Kidney capillary endothelial cell (primary cell): Measurements from ENCODE around the gene TTR.

Experiments
- DNase-seq: peaks from one replicate; pipeline ENCODE4 v3.0.0-alpha.2; 2018; ENCODE audit warnings: low spot score

The TTR gene

DNA sequence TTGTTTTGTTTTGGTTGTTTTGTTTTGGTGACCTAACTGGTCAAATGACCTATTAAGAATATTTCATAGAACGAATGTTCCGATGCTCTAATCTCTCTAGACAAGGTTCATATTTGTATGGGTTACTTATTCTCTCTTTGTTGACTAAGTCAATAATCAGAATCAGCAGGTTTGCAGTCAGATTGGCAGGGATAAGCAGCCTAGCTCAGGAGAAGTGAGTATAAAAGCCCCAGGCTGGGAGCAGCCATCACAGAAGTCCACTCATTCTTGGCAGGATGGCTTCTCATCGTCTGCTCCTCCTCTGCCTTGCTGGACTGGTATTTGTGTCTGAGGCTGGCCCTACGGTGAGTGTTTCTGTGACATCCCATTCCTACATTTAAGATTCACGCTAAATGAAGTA lies at the start of gene TTR:
Gene TTR, plus strand, starts transcription at position 250 of the 400 bp plus-strand sequence. Its CDS starts 26 bp downstream, at position 276.
- DNase-seq, result no peak

- DNase-seq, result no peak
Observed at GRCh38 chr18:31546476-31546875, 45.2 kb upstream of the TTR start.

DNA sequence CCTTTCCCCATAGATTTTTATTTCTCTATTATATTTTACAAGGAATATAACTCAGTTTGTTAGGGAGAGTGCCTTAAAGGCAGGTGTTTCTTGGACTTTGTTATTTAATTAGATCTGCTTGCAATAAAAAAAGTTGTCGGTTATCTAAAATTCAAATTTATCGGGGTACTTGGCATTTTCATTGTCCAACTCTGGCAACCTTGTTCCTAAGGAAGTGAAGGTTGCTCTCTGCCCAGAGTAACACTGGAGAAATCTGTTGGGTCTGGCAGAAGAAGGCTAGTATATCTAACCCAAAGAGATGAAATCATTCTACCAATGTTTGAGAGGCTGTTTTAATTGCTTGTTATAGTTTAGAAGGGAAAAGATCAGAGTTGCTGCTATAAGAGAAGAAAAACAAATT lies 42.8 kb upstream of the TTR start:
- DNase-seq, result no peak

- no peak for DNase-seq
Observed at GRCh38 chr18:31549416-31549815, 42.3 kb upstream of the TTR start.

DNA sequence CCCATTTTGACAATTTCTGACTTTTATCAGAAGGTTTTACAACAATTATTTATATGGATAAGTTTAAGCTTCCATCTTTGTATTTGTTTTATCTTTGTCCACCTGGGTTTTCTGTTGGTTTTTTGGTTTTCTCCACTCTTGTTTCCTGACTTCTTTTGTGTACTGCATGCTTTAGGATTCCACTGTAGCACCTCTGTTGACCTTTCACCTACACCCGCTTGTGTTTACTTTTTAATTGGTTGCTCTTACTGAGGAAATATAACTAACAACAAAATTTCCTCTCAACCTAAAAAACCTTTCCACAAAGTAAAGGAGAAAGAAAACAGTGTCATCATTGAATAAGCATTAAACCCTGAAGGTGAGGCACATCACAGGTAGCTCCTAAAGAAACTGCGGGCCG lies 39.8 kb upstream of the TTR start:
- DNase-seq, result no peak

GRCh38 chr18:31553800-31554199 lies 37.9 kb upstream of the TTR start:
- no peak for DNase-seq

DNA sequence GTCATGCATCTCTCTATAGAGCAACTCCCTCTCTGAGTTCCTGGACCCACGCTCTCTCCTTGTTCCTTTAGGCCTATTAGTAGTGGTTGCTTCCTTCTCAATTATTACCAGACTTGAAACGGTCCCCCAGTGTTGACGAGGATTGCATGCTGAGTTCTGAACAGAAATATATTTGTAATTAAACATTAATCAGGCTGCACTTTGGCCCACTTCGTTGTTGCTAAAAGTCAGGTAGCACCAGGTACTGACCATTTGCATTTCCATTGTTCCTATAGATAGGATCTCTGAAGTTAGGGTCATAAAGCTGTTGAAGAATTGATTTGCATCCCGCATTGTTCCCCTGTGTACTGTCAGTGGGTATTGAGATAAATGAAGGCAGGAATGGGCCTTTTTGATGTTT lies 36.9 kb upstream of the TTR start:
- no peak for DNase-seq

DNA sequence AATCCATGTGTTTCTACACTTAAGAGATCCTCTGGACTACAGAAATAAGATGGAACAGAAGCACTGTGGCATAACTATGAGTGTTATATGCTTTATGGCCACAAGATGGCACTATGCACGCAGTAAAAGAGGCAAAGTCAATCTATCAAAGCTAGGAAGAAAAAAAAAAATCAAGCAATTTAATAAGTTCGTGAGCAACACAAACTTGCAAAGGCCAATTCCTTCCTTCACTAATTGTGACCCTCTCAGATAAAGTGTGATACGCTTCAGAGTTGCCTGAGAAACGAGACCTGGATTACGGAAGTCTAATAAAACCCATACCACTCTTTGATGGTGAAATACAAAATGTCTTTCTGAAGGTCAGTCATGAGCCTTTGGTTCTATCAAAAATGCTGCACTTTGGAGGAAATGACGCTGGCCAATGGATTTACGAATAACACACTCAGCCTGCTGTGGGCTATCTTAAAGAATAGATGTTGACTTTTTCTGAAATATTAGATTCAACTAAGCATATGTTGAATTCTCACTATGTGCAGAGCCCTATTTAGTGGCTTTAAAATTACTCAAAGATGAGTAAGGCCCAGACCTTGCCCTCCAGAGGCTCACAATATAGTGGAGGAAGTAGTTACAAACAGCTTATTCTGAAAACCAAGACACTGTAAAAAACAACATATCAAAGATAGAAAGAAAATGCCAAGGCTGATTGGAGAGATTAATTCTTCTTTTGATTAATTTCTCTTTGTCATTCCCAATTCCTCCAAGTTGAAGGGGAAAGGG lies 35.5 kb upstream of the TTR start:
- peak; percentile 76 for DNase-seq

DNA sequence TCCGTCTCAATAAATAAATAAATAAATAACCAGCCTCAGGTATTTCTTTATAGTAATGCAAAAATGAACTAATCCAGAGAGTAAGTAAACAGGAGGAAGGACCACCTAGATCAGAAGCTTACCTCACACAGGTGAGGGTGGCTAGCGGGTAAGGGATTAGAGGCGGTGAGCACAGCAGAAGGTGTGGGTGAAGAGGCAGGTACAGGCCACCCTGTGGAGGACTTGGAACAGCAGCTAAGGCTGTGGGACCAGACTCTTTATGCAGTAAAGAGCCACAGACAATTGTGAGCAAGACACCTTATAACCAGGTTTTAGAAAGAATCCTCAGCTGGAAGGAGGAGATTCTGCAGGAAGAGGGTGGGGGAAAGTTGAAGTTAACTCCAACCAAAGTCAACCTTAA lies 34.2 kb upstream of the TTR start:
- DNase-seq, result no peak

GRCh38 chr18:31558567-31558966 lies 33.1 kb upstream of the TTR start:
- DNase-seq, result no peak

DNA sequence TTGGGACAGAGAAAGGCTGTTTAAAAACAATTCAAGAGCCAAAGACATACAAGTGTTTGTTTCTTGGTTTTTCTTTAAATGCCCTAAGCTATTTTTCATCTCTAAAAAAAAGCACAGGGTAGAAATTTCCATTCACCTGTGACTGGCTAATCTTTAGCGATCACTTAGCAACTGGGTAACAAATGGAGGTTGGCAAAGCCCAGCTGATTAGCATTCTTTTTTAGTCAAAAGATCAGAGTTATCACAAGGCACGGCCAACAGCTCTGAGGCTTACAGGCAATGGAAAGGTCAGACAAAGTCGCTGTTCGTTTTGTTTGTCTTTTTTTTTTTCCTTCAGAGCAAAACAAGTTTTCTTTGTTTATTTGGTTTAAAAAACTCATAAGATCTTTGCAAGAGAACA lies 29.0 kb upstream of the TTR start:
- no peak for DNase-seq

DNA sequence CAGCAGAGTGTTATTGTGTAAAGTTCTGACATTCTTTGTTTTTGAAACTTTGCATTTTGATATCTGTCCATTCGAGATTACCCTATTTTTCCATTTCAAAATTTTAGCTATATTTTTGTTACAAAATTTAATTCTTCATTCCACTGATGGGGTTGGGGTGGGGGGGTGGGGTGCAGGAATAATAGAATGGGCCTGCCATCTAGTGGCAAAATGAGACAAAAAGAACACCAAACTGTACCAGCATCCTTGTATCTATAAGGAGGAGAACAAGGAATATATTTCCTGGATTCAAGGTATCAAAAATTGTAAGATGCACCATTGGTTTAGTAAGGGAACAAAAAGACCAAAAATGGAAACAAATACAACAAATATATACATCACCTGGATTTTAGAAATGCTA lies 27.9 kb upstream of the TTR start:
- no peak for DNase-seq

GRCh38 chr18:31565345-31565744 lies 26.3 kb upstream of the TTR start:
- DNase-seq, result no peak

DNA sequence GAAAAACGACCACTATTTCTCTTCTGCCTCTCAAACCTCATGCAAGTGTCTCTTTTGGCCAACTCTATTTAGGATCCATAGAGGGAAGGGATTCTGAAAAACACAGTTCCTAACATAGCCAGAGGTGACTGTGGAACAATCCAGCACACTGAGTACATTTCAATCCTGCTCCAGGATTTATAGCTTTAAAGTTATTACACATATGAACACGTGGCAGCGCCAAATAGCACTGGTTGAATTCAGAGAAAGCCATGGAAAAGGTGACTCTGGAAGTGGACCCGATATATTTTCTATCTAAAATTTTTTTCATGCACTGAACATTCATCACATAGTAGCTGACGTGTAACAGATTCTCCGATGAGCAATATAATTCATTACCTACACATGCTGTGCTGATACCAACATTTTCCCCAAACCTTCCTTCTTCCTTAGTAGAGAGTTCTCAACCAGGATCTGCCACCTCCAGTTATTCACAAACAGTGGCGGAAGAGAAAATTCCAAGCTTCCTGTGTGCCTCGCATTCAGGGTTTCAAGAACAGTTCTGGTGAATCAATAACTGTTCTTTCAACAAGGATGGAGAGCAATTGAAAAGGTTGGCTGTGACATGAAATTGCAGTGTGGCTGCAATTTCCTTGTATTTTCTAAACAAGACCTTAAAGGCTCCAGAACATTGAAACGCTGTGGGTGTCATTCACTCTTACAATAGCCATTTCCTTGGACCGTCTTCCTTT lies 25.7 kb upstream of the TTR start:
- DNase-seq, result no peak

GRCh38 chr18:31566576-31567306 lies 24.9 kb upstream of the TTR start:
- no peak for DNase-seq

DNA sequence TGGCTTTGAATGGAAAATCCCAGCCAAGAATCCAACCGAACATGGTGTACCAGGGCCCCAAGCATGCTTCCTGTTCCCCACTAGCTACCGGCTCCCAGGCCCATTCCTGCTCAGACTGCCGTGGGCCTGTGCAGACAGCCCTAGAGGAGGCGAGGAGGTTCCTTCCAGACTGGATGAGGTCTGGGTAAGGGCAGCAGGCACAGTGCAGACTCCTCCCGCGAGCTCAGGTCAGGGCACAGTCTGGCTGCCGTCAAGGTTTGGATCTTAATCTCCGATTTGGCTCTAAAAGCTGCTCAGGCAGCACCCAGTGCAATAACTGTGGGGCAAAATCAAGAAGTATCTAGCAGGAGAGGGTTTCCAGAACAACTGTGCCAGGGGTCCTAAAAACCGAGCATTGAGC lies 19.3 kb upstream of the TTR start:
- DNase-seq, result no peak

DNA sequence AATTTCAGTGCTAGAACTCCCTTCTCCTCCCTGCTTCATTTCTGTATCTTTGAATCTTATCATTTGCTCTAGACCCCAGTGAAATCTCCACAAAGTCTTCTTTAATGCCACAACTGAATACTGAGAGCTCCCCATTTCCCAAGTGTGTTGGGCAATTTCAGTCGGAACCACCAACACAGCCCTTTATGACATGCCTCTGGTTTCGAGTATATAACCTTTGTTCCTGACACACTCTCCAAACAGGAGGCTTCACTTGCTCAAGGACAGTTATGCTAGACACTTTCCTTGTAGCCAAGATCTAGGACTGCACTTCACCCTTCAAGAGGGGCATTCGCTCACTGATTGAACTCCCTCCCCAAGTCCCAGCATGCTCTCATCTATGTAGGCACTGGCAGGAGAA lies 18.6 kb upstream of the TTR start:
- DNase-seq, result no peak

- DNase-seq, result no peak
Observed at GRCh38 chr18:31574359-31574758, 17.3 kb upstream of the TTR start.

DNA sequence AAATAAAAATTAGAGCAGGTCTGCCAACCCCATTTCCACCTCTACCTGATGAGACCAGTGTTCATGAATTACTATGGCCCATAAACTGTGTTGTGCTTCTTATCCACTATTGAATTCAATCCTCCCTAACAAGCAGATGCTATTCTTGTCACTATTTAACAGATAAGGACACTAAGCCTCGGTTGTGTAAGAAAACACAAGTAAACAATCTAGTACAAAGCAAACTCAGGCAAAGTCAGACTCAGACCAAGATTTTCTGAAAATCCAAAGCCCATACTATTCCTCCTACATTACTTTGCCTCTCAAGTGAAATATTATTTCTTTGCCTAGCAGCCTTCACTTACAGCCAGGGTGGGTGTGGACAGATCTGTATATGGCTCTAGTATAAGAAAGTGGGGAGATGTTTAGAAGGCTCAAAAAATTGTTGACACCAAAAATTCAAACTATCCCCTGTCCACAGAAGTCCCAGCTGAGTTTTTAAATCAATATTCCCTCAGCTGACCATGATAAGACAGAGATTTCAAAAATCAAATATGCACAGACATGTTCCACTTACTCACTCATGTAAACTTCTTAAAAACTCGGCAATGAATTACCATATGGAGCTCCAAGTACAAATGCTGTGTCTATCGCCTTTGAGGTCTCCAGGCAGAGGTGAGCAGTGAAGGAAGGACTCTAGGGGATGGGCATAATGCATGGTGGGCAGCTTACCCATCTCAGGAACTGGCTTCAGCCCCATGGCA lies 16.0 kb upstream of the TTR start:
- no peak for DNase-seq

DNA sequence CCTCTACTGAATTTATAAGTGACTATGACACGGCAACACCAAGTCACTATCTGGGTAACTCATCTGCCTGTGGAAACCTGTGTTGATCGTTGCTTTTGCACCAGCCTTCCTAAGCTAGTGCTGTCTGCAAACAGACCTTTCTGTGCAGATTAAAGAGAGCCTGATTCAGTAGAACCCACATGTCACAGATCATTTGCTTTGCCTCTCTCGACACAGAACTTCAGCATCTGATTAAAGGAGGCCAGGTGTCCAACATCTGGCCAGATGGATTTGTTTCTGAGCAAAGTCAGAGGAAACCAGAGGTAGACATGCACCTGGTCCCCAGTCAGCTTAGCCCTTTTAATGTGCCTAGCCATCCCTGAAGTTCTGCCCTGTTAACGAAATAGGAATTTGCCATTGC lies 15.0 kb upstream of the TTR start:
- no peak for DNase-seq

DNA sequence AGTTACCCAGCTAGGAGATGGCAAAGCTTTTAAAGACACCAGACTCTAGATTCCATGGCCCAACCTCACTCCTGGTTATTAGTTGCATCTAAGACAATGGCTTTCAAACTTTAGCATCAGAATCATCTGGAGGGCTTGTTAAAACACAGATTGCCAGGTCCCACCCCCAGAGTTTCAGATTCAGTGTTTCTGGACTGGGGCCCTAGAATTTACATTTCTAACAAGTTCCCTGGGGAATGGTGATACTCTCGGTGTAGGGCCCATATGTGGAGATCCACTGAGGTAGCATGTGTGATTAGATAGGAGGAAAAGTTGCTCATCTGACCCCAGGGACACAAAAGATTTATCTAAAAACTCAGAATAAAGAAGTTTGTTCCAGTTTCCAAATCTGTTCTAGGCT lies 14.5 kb upstream of the TTR start:
- DNase-seq, result no peak

- DNase-seq, result no peak
Observed at GRCh38 chr18:31578126-31578525, 13.6 kb upstream of the TTR start.
